GM19239 (cell line): ENCODE measurements around the gene ANKRD10.

Source experiments
- DNase-seq: peaks from one replicate; pipeline ENCODE4 v3.0.0; 2011; ENCODE audit warnings: low spot score; ENCODE audit not compliant: insufficient read length
- FAIRE-seq: peaks from 2 replicates; lab custom pipeline; 2011; peaks lifted over from hg19 to GRCh38; lab: Jason Lieb, UNC

The ANKRD10 gene

DNA sequence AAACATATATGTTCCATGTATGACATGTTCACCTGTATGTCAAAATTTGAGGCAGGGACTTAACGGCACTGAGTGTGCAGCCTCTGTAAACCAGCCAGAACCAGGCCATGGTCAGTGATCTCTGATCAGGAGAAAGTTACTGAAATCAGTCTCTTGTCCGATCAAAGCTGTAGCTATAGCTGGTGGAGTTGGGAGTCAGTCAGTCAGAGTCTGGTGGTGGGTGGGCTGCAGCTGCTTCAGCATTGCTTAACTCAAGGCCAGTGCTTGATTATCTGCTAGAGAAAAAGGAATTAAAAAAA is 78.3 kb downstream of the ANKRD10 start:
- no peak for DNase-seq
- no peak for FAIRE-seq

DNA sequence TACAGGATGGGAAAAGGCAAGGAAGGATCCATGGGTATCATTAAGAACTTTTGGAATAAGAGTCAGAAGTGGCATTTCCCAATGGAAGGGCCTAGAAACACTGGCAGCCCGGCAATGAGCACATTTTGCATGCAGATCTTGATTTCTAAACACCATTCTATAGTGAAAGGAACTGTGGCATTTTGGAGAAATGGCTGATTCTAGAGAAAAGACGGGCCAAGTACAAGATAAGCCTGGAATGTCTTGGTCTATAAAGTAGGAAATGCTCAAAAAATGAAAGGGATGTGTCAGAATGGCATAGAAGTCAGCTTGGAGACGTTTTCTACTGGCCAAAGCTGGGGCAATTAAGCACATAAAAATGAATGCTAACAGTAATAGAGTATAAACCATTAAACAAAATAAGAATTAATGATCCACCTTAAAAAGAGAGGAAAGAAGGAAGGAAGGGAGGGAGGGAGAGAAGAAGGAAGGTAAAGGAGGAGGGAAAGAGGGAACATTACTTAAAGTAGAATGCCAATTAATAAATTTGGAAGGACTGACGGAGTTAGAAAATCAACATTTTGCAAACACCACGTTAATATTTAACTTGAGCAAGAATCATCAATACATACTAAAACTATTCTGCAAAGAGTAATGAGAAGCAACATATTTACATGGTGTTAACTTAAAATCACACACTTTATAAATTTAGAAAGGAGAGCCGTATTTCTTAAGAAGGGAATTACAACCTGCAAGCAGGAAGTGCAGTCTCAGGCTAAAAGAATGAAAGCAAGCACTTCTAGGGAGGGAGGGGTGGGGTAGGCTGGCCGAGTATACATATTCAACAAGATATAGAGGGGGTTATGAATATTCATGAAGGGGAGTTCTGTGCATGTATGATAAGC is 78.9 kb downstream of the ANKRD10 start:
- DNase-seq (no peak), FAIRE-seq (no peak)

DNA sequence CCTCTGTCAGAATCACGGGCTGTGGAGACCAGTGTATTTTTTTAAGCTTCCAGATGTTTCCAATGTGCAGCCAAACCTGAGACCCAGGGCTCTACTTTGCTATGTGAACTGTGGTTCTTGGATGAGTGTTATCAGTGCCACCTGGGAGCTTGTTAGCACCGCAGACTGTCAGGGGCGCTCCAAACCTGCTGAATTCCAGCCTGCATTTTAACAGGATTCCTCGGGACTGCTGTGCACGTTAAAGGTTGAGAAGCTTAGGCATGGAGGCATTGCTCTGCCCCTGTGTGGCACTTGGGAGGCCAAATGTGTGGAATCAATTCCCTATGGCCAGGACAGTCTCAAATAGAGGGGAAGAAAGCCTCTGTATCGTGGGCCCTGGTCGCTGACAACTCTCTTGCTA is 80.3 kb downstream of the ANKRD10 start:
- DNase-seq (no peak), FAIRE-seq (no peak)

DNA sequence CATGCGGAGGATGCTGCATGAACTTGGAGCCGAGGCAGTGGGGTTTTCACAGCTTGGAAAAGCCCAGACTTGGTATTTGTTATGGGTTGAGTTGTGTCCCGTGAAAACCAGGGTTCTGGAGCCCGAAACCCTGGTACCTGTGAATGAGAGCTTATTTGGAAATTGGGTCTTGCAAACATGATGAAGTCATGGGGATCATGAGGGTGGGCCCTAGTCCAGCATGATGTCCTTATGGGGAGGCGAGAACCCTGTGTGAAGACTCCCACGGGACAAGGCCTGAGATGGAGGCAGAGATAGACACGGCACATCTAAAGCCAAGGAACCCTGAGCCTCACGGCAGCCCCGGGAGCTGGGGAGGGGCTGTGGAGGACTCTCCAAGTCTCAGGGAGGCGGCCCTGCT is 82.3 kb downstream of the ANKRD10 start:
- no peak for DNase-seq
- FAIRE-seq: no peak

DNA sequence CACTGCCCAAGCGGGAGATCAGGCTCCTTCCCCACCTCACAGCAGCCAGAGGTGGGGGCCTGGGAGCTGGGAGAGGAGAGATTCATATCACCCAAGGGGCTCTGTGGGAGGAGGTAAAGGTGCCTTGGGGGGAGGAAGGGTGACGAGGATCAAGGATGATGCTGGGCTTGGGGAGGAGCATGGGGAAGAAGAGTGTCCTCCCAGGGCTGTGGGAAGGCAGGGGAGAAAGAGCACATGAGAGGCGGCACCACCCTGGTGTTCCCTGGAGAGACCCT is 82.7 kb downstream of the ANKRD10 start:
- no peak for DNase-seq
- no peak for FAIRE-seq

DNA sequence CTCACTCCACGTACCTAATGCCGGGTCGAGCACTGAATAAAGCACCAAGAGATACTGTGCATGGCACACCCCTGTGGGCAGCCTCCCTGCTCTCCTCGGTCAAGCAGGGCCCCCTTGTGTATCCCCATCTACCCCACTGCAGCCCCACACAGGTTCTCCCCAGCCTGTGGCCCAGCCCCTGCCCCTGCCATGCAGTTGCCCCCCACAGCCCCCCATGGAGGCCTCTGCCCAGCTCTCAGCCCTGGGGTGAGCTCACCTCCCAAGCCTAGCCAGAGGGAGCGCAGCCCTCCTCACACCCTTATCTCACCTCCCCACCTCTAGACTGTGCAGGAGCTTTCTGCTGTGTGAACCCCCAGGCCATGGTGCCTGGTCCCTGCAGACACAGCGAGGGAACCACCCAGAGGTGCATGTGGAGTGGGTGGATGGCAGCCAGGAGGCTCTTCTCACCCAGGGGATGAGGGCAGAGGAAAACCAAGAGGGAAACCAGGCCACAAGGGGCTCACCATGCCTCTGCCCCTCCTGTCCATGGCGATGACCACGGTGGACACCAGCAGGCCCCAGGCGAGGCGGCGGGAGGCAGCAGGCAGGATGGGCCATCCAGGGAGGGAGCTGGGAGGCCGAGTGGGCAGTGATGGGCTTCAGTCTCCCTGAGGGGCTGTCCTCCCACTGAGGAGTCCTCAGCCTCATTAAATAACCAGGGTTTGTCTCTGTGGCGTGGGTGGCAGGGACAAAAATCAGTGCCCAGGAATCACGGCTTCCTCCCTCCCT is 83.2 kb downstream of the ANKRD10 start:
- FAIRE-seq (no peak), DNase-seq (no peak)

DNA sequence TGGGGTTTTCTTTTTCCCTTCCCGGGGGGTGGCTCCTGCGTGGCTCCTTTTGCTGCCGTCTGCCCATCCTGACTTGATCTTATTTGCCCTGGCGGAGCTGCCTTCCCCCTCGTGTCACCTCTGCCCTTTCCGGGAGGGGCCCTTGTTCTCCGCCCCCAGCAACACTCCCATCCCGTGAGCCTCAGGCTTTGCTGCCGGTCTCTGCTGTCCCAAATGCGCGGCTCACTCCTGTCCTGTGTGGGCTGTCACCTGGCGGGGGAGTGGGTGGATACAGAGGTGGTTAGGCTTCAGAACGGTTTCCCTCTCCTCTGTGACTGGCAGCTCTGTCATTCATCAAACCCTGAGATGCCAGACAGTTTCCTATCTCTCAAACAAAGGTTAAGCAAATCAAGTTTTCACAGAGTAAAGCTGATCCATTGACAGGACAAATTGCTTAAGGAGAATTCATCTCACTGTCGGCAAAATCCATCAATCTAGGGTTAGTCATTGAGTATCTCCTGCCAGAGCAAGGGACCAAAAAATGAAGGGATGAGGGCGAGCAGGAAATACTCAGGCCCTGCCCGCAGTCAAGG is 84.0 kb downstream of the ANKRD10 start:
- no peak for DNase-seq
- FAIRE-seq: no peak

DNA sequence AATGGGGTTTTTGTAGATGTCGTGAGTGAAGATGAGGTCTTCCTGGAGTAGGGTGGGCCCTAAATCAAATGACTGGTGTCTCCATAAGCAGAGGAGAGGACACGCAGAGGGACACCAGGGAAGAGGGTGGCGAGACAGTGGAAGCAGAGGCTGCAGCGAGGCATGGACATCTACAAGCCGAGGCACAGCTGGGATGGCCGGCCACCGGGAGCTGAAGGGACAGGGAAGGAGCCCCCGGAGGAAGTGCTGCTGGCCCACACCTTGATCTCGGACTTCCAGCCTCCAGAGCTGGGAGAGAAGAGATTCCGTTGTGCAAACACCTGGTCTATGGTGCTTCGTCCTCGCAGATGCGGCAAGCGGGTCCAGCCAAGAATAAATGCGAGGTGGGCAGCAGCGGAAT is 84.5 kb downstream of the ANKRD10 start:
- FAIRE-seq: no peak
- DNase-seq: no peak

DNA sequence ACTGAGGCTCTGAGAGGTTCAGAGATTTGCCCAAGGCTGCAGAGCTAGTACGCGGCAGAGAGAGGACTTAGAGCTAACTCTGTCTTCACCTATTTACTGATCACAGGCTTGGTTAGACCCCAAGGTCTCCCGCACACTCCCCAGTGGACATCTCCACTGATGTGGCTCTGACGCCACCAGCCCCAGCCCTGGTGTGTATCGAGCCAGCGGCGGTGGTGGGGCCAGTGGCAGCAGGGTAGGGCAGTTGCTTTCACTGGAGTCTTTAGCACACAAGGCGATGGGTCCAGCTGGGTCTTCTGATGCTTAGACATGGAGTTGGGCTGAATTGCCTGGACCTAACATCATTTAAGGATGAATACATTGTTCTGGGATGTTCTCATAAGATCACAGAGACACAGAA is 85.4 kb downstream of the ANKRD10 start:
- FAIRE-seq (no peak), DNase-seq (no peak)

DNA sequence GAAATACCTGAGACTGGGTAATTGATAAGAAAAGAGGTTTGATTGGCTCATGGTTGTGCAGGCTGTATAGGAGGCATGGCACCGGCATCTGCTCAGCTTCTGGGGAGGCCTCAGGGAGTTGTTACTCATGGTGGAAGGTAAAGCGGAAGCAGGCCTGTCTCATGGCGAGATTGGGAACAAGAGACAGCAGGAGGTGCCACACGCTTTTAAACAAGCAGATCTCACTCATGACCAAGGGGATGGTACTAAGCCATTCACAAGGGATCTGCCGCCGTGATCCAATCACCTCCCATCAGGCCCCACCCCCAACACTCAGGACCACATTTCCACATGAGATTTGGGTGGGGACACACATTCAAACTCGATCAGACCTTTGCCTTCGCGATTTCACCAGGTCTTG is 86.2 kb downstream of the ANKRD10 start:
- FAIRE-seq: no peak
- no peak for DNase-seq
